HG03064 (cell line): ENCODE measurements around the gene UBE2E2.
"Not testable (repeated sequence)": the region's sequence is repeated elsewhere in the genome, so short reads cannot be mapped to it uniquely, and the experiment has no call there.

Experiments used
- ATAC-seq: cut with Tn5 transposase; IDR thresholded peaks from one replicate; pipeline ENCODE4 v1.9.1; 2021; ENCODE audit warnings: low read depth; ENCODE audit not compliant: unreplicated experiment

Gene UBE2E2

DNA sequence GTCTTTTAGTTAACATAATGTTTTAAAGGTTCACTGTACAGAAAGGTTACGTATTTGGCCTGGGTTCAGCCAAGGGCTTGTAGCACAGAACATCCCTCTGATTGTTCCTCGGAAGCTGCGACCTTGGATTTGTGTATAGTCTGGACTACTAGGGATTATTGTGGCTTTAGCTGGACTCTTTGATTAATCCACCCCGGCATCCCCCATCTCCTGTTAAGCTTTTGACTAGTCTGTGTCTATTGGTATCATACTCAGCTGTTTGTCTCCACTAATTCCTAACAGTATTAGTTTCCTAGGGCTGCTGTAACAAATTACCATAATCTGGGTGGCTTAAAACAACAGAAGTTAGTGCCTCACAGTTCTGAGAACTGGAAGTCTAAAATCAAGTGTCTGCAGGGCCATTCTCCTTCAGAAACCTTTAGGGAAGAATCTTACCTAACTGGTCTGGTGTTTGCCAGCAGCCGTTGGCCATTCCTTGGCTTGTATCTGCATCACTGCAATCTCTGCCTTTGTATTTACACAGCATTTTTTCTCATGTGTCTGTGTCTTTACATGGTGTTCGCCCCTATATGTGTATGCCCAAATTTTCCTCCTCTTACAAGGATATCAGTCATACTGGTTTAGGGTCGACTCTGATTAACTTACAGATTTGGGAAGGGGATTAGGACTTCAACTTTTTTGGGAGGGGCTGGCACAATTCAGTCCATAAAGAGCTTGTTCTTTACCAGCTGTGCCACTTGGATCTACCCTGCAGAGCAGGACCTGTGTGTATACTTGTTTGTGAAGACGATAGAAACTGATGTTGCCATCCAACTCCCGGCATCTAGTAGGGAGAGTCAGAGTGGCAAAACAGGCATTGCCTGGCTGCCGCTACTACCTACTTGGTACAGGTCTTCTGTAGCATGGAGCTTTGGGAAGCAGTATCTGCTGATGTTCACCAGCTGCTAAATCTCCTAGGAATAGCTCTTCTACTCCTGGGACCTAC, 117.8 kb downstream of the UBE2E2 start:
- ATAC-seq = no peak

DNA sequence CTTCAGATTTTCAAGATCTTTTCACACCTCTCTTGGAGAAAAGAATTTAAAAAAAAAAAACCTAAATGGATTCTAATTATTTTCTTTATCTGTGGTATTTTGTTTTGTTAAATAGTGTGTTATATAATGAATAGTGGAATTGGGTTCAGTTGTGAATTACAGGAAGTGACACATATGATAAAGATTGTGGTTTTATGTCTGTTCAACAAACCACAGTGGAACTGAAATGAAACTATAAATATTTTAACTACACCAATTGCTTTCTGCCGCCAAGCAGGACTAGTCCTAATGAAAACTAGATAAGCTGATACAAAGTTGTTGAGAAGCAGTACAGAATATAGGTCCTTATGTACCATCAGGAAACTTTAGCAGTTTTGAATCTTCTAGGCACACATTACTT, 121.6 kb downstream of the UBE2E2 start:
- ATAC-seq = peak; percentile 49

DNA sequence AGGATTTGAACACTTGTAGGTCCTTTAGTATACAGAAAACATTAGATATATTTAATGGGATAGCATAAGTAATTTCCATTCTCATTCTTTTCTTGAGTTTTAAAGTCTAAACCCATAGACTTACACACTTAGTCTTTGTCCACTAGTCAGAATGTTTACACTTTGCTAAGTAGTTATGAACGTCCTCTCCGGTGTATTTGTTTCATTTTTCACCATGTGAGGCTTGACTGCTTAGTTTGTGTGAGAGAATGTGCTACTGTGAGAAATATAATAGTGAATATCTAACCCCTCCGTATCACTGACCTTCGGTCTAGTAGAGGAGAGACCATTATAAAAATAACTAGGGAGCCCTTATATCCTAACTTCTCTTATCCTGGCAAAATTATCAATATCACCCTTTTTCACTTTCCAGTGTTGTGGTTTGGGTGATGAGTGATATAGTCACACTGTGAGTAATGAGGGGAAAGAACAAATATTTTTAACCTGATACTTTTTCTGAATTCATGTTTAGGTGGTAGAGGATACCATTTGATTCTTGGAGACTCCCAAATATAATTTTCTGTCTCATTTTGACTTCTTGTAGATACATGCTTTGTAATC, 122.4 kb downstream of the UBE2E2 start:
- peak; percentile 59 for ATAC-seq

DNA sequence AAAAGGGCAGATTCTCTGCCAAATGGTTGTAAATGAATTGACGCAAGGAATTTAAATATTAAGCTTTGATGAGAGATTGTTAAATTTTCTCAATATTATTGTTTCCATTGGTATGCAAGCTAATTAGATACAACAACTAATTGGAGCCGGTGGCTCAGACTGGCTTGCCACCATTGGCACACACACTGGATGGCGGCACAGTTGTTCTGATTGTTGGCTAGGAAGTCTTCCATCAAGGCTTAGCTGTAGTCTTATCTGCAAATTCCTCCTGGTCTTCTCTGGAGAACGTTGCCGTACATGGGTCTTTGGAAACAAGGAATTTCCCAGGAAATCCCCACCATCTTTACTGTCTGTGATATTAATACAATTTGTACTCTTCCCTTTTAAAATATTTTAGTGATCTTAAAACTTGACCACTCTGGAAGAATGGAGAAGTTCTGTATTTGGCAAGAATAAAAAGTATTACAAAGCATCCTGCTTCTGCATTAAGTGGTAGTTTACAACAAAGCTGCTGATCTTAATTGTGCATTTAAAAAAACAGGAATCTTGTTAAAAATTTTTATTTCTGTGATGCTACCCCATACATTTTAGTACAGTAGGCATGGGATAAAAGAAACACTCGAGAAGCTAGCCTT, 126.5 kb downstream of the UBE2E2 start:
- no peak for ATAC-seq

DNA sequence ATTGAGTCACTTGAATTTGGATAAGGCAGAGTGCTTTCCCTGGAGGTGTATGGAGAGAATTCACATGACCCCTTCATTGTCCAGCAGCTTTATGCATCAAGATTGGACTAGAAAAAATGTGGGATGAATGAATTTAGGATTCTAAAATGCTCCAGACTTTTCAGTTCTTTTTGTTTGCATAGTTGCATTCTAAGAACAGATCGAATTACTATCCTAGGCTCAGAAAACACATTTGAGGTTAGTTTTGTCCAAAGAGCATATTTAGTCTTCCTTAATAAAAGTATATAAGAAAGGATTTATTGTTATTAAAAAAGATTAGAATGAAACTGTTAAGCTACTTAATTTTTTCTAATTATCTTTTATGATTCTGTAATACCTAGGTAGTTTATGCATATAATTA, 127.4 kb downstream of the UBE2E2 start:
- no peak for ATAC-seq

DNA sequence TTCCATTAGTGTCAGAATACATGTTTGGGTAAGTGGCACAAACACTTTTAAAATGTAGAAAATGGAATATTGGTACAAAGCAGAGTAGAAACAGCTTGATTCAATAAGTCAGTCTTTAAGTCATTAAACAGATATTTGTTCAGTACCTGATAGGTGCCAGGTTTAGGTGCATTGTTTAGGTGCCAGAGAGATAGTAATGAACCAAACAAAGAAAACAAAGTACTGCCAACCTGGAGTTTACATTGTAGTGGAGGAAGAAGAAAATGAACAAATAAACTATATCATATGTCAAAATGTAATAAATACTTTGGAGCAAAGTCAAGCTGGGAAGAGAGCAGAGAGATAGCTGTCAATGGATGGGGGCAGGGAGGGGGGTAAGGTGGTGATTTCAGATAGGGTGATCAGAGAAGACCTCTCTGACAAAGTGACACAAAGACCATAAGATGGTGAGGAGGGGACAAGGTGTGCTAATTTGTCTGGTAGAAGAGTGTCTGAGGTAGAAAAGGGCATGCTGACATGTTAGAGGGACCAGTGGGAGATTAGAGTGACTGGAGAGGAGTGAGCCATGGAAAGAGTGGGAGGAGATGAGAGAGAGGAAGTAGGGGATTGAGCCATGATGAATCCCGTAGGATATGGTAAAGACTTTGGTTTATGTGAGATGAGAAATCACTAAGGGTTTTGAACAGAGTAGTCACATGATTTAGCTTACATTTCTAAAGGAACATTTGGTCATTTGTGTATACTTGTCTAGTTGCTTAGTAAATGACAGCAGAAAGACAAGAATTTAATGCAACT, 128.2 kb downstream of the UBE2E2 start:
- ATAC-seq = no peak

DNA sequence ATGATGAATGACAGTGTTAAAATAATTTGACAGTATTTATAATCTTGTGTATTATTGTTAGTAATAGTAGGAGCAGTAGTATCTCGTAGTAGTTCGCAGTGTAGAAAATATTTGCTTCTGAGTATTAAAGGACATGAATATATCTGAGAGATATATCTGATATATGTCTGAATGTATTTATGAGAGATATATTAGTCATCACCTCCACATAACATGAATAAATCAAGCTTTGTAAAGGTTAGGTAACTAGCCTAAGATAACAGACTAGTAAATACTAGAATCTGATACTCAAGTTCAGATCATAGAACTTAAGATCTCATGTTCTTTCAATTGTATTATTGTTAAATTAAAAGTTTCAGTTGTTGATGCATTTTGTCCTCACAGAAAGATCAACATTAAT, 130.5 kb downstream of the UBE2E2 start:
- ATAC-seq = no peak

DNA sequence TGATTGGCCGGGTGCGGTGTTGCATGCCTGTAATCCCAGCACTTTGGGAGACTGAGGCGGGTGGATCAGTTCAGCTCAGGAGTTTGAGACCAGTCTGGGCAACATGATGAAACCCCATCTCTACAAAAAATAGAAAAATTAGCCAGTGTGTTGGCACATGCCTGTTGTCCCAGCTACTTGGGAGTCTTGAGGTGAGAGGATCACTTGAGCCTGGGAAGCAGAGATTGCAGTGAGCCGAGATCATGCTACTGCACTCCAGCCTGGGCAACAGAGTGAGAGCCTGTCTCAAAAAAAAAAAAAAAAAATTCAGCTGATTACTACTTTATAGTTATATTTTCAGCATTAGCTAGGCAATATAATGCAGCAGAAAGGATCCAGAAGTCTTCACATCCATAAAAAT, 133.7 kb downstream of the UBE2E2 start:
- ATAC-seq = not testable (repeated sequence)

DNA sequence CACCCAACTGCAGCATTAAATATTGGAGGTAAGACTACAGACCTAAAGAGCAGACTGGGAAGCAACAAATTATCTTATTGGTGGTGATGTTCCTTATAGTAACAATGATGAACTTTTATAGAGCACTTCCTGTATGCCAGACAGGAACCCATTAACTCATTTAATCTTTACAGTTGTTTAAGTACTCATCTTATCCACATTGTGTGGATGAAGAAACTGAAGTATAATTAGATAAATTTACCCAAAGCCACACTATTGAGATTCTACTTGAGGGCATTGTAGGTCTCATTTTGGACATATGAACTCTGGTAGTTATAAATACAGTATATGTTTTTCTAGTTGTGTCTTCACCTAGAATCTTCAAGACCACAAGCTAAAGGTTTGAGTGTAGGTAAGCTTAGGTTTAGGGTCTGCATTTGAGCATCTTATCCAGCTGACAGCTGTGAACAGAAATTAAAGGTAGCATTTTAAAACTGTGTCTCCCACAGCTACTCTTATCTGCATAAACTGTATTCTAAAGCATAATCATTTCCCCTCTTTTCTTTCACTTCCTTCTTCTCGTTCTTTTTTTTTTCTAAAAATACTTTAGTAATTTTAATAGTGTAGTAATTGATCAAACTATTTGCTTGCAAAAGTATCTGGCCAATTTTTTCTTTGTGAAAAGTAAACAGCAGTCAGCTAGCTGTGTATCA, 138.2 kb downstream of the UBE2E2 start:
- ATAC-seq = peak; percentile 62

DNA sequence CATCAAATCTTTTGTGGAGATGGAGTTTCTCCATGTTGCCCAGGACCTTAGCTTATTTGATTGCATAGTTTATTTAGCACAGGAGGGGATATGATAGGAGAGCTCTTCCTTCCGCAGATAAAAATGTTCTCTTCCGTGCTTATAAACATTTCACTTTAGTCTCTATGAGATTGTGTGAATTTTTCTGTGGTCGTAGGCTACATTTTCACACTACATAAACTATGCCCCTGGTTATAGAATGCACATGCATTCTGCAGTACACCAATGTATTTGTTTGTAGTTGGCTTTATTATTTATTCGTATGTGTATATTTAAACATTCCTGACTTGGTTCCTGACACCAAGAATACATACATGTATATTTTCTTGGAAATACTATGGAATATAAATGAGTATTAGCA, 139.2 kb downstream of the UBE2E2 start:
- no peak for ATAC-seq

DNA sequence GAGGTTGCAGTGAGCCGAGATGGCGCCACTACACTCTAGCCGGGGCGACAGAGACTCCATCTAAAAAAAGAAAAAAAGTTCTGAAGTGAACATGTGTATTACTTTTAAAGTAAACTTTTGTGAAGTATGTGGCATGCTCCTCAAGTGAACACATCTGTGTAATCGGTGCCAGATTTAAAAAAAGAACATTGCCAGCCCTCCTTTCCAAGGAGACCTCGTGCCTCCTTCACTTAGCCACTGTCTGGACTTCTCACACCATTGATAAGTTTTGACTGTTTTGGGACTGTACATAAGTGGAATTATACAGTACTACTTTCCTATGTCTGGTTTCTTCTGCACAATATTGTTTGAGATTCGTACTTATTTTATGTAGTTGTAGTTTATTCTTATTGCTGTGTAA, 140.4 kb downstream of the UBE2E2 start:
- no peak for ATAC-seq

DNA sequence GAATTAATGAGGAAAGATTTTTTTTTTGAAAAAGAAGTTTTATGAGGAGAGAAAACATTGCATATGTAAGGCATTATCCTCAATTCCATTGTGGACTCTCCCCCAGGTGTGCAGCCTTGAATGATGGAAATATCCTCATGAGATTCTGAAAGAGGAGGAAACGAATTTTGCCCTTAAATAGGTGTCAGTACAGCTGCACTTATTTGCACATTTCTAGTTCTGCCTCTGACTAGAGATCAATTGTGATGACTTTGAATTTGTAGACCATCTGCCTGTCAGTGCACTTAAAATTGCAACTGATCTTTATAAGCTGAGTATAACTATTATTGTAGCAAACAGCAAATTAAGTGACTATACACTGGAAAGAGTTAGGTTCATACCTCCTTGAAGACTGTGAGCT, 141.8 kb downstream of the UBE2E2 start:
- ATAC-seq = no peak

DNA sequence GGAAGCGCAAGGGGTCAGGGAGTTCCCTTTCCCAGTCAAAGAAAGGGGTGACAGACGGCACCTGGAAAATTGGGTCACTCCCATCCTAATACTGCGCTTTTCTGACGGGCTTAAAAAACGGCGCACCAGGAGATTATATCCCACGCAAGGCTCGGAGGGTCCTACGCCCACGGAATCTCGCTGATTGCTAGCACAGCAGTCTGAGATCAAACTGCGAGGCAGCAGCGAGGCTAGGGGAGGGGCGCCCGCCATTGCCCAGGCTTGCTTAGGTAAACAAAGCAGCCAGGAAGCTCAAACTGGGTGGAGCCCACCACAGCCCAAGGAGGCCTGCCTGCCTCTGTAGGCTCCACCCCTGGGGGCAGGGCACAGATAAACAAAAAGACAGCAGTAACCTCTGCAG, 146.3 kb downstream of the UBE2E2 start:
- ATAC-seq = not testable (repeated sequence)

DNA sequence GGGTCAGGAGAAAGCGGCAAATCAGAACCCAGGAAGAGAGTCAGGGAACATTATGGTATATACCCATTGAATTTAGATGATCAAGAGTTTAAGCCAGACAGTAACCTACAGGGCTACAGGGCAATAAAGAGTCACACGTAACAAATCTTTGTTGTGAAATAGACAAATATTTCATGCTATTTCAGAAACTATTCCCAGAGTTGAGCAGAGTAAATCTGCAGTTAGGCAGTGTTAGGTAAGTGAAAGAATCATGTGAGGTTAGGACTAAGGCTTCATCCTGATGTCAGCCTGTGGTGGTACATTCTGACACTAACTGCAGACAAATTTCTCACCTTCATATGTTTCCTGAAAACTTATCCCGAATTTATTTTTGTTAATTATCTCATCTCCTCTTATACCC, 153.0 kb downstream of the UBE2E2 start:
- ATAC-seq = no peak

DNA sequence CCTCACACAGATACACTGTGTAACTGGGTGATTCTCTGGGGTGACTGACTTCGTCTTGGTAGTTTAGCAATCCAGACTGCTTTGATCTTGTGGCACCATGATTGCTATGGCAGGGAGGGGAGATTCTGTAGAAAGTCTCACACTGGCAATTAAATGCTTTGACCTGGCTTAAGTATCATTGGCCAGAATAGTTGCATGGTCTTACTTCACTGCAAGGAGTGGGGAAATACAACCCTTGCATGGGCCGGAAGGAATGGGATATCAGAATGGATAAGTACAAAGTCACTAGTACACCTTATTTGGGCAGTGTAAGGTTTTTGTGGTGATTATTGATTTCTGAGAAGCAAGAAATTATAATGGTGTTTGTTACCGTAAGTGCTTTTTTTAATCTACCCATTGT, 153.8 kb downstream of the UBE2E2 start:
- no peak for ATAC-seq

DNA sequence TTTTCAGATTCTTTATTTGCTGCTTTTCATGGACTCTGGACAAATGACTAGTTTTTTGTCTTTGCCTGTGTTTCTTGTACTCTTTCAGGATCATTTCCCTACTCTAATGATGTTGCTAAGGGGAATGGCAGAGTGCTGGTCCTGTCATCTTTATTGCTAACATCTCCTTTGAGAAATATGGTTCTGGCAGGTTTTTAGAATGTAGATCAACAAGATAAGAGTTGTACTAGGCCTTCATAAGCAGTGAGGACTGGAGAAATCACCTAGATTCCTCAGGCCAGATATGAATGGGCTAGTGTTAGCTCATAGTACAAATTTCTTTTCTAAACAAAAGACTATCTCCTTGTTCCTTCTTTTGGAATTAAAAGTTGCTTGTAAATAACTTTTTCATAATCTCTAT, 156.0 kb downstream of the UBE2E2 start:
- ATAC-seq = no peak

DNA sequence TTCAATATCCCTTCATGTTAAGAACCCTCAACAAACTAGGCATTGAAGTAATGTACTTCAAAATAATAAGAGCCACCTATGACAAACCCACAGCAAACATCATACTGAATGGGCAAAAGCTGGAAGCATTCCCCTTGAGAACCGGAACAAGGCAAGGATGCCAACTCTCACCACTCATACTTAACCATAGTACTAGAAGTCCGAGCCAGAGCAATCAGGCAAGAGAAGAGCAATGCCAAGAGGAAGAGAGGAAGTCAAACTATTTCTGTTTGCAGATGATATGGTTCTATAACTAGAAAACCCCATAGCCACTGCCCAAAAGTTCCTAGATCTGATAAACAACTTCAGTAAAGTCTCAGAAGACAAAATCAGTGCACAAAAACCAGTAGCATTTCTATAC, 161.9 kb downstream of the UBE2E2 start:
- no peak for ATAC-seq

DNA sequence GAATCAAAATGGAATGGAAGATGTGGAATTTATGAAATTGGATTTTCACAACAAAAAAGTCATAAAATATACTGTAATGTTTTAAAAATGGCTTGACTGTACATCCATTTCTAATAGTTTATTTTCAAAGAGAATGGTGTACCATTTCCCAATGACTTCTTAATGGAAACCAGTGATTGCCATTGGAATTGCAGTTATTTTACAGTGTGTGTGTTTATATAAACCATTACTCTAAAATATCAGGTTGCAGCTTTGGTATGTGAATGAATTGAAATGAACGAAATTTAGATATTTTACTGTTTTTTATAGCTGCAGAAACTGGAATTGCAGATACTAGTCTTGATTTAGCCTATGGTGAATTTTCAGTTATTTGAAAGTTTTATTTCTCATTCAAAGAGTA, 165.6 kb downstream of the UBE2E2 start:
- ATAC-seq = no peak

DNA sequence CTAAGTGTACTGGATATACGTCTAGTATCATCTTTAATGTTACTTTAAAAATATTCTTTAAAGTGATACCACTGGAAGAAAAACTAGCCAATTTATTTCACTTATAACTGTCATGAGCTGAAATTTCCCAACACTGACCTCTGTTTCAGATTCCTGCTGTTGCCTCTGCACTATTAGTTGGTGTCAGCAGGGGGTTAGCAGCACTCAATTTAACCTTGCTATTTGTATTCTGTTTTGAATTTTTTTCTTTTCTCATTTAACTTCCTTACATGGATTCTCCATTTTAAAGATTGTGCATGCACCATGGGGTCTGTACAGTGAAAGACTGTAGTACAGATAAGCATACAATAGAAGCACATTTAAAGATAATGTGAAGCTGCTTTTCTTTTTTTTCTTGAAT, 169.2 kb downstream of the UBE2E2 start:
- no peak for ATAC-seq
